ENCODE measurements around the gene P3H4.
"Not testable (repeated sequence)": the region's sequence is repeated elsewhere in the genome, so short reads cannot be mapped to it uniquely, and the experiment has no call there.

DNA sequence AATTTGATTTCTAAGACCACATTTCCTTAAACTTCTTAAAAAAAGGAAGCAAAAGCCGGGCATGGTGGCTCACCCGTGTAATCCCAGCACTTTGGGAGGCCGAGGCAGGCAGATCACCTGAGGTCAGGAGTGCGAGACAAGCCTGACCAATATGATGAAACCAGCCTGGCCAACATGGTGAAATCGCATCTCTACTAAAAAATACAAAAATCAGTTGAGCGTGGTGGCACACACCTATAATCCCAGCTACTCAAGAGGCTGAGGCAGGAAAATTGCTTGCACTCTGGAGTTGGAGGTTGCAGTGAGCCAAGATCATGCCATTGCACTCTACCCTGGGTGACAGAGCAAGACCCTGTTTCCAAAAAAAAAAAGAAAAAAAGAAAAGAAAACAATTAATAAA, 29.0 kb upstream of the P3H4 start:
- TF ChIP-seq, protein P1, sequence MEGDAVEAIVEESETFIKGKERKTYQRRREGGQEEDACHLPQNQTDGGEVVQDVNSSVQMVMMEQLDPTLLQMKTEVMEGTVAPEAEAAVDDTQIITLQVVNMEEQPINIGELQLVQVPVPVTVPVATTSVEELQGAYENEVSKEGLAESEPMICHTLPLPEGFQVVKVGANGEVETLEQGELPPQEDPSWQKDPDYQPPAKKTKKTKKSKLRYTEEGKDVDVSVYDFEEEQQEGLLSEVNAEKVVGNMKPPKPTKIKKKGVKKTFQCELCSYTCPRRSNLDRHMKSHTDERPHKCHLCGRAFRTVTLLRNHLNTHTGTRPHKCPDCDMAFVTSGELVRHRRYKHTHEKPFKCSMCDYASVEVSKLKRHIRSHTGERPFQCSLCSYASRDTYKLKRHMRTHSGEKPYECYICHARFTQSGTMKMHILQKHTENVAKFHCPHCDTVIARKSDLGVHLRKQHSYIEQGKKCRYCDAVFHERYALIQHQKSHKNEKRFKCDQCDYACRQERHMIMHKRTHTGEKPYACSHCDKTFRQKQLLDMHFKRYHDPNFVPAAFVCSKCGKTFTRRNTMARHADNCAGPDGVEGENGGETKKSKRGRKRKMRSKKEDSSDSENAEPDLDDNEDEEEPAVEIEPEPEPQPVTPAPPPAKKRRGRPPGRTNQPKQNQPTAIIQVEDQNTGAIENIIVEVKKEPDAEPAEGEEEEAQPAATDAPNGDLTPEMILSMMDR (IDR thresholded peaks at IDR 0.05) = not testable (repeated sequence)
- TF ChIP-seq POLR2AphosphoS5, POLR2A (IDR thresholded peaks at IDR 0.05): not testable (repeated sequence)
